K562 (cell line): ENCODE results near the gene ART1. TPM values are rescaled to one million over a fixed set of nuclear protein-coding genes. Genes with fewer than 3 reads are reported as not detected.

Experiments
- ATAC-seq: fragments of 200-7000 bp; cut with Tn5 transposase; 3 replicates; pipeline ENCODE4 v1.9.1; 2020; ENCODE audit warnings: moderate library complexity
- BruUV-seq: library from RNA; stranded (reverse); fragments of 400-500 nt; replicated peaks from 2 replicates; lab custom pipeline; 2021; lab: Mats Ljungman, UMichigan
- CTCF ChIA-PET: fragments of 300-600 bp; formaldehyde crosslinking; extraction: SDS; loops from one replicate; lab custom pipeline; 2021; ENCODE audit warnings: low intra/inter-chr PET ratio; lab: Yijun Ruan, JAX
- POLR2A ChIA-PET: fragments of 300-600, 350-650 bp; sonication (Branson Sonifier 250); formaldehyde crosslinking; extraction: SDS; loops from one replicate; lab custom pipeline; 2021; ENCODE audit warnings: antibody characterized with exemption, inconsistent platforms; lab: Yijun Ruan, JAX
- DNase-seq, 4 experiments: peaks; one replicate each; pipeline versions ENCODE4 v3.0.0 to v3.0.0-alpha.2; 2011 to 2018; ENCODE audit warnings: low spot score in 3 of 4, mixed read lengths in 3 of 4; ENCODE audit errors: extremely low read depth in 1 of 4
- FAIRE-seq: peaks from 2 replicates; lab custom pipeline; 2011; peaks lifted over from hg19 to GRCh38; lab: Jason Lieb, UNC
- H2AFZ ChIP-seq: 2 replicates; pipeline ENCODE4 v1.6.0; 2011; ENCODE audit warnings: low read depth, low read length, control low read depth, inconsistent platforms
- H3K27ac ChIP-seq: fragments of 200-600 bp; 3 replicates; pipeline ENCODE4 v1.8.0; 2011; ENCODE audit warnings: low read depth, mild to moderate bottlenecking, control low read depth, inconsistent platforms, low read length, moderate library complexity, mixed read lengths; ENCODE audit errors: extremely low read depth
- H3K27me3 ChIP-seq, 2 experiments: fragments of 300-600 bp in 1 of 2; 2 replicates in 1 of 2; 3 replicates in 1 of 2; pipeline versions ENCODE4 v1.6.0 to v1.8.0; 2011; ENCODE audit warnings: inconsistent platforms in 2 of 2, low read length in 2 of 2, mild to moderate bottlenecking in 1 of 2, mixed read lengths in 1 of 2, moderate library complexity in 1 of 2; ENCODE audit not compliant: control insufficient read depth in 2 of 2, insufficient read depth in 2 of 2
- H3K36me3 ChIP-seq: fragments of 300-600 bp; 3 replicates; pipeline ENCODE4 v1.8.0; 2011; ENCODE audit warnings: mild to moderate bottlenecking, low read length, inconsistent platforms; ENCODE audit not compliant: control insufficient read depth, insufficient read depth
- H3K4me1 ChIP-seq, 2 experiments: fragments of 200-600 bp in 1 of 2; replicated peaks in 1 of 2; 2 replicates in 1 of 2; 3 replicates in 1 of 2; pipeline versions ENCODE4 v1.5.1 to v1.8.0; 2011; ENCODE audit warnings: inconsistent platforms in 2 of 2, low read length in 2 of 2, mild to moderate bottlenecking in 1 of 2, mixed read lengths in 1 of 2, moderate library complexity in 1 of 2; ENCODE audit not compliant: control insufficient read depth in 2 of 2, insufficient read depth in 2 of 2
- H3K4me2 ChIP-seq: 2 replicates; pipeline ENCODE4 v1.6.1; 2011; ENCODE audit warnings: low read length, control low read depth, inconsistent platforms, mixed read lengths; ENCODE audit not compliant: insufficient read depth
- H3K4me3 ChIP-seq: fragments of 200-600 bp; sonication (generic), shearing (Covaris generic); 2 replicates; pipeline ENCODE4 v1.5.1; 2016; ENCODE audit warnings: control low read depth, inconsistent platforms
- H3K79me2 ChIP-seq: fragments of 200-600 bp; 3 replicates; pipeline ENCODE4 v1.8.0; 2011; ENCODE audit warnings: low read length, inconsistent platforms; ENCODE audit not compliant: control insufficient read depth, insufficient read depth
- H3K9ac ChIP-seq, 2 experiments: 2 replicates each; pipeline versions ENCODE4 v1.6.0 to v1.6.1; 2011; ENCODE audit warnings: low read depth in 2 of 2, low read length in 2 of 2, control low read depth in 1 of 2, inconsistent platforms in 1 of 2, mild to moderate bottlenecking in 1 of 2, mixed read lengths in 1 of 2; ENCODE audit not compliant: insufficient read depth in 1 of 2
- H3K9me1 ChIP-seq: one replicate; pipeline ENCODE4 v1.6.0; 2011; ENCODE audit warnings: inconsistent platforms, mild to moderate bottlenecking, low read length, moderate library complexity; ENCODE audit not compliant: control insufficient read depth, insufficient read depth
- H3K9me3 ChIP-seq: replicated peaks from 2 replicates; pipeline ENCODE4 v1.5.1; 2011; ENCODE audit warnings: low read depth, low read length, inconsistent platforms; ENCODE audit not compliant: control insufficient read depth, insufficient read depth
- H4K20me1 ChIP-seq: replicated peaks from 2 replicates; pipeline ENCODE4 v1.6.1; 2011; ENCODE audit warnings: low read length, inconsistent platforms, mixed read lengths; ENCODE audit not compliant: control insufficient read depth, insufficient read depth
- CCNT2 ChIP-seq: IDR thresholded peaks from 2 replicates; pipeline ENCODE4 v1.6.1; 2011; ENCODE audit warnings: borderline replicate concordance, low read depth, mild to moderate bottlenecking, moderate library complexity, mixed read lengths, low read length; ENCODE audit not compliant: insufficient read length; ENCODE audit errors: extremely low read depth
- CEBPB ChIP-seq: fragments of 450-650 bp; IDR thresholded peaks from 2 replicates; pipeline ENCODE4 v1.6.1; 2016; ENCODE audit warnings: missing genetic modification characterization, missing compliant biosample characterization
- GTF2A2 ChIP-seq: IDR thresholded peaks from 2 replicates; pipeline ENCODE4 v1.6.1; 2016; ENCODE audit warnings: mild to moderate bottlenecking, missing genetic modification characterization, missing compliant biosample characterization
- KAT8 ChIP-seq: fragments of 450-650 bp; IDR thresholded peaks from 2 replicates; pipeline ENCODE4 v1.6.1; 2016; ENCODE audit warnings: low read depth, mild to moderate bottlenecking
- MTF1 ChIP-seq: fragments of 250-450 bp; sonication (Bioruptor Pico); IDR thresholded peaks from 2 replicates; pipeline ENCODE4 v1.9.0; 2021; ENCODE audit warnings: moderate library complexity, mild to moderate bottlenecking, inconsistent platforms, borderline replicate concordance
- NBN ChIP-seq: fragments of 450-650 bp; IDR thresholded peaks from 2 replicates; pipeline ENCODE4 v1.6.1; 2016; ENCODE audit warnings: low read depth, mild to moderate bottlenecking
- PHF21A ChIP-seq: fragments of 450-650 bp; IDR thresholded peaks from 2 replicates; pipeline ENCODE4 v1.6.1; 2017; ENCODE audit warnings: low read depth, borderline replicate concordance
- RFX1 ChIP-seq: fragments of 450-650 bp; IDR thresholded peaks from 2 replicates; pipeline ENCODE4 v1.6.1; 2016; ENCODE audit warnings: mild to moderate bottlenecking, moderate library complexity
- SAFB2 ChIP-seq: fragments of 200-400 bp; formaldehyde crosslinking; IDR thresholded peaks from 2 replicates; pipeline ENCODE4 v1.6.1; 2018; ENCODE audit warnings: borderline replicate concordance, low read length, low read depth, moderate library complexity; ENCODE audit not compliant: severe bottlenecking
- SMARCB1 ChIP-seq: IDR thresholded peaks from 2 replicates; pipeline ENCODE4 v1.6.1; 2011; ENCODE audit warnings: improper control_type of control experiment, low read depth; ENCODE audit not compliant: insufficient read length
- TCFL5 ChIP-seq: fragments of 250-450 bp; sonication (Bioruptor Pico); conservative IDR thresholded peaks from 2 replicates; pipeline ENCODE4 v1.6.1; 2021; ENCODE audit warnings: mild to moderate bottlenecking, moderate library complexity, matching md5 sums
- WGBS: fragments of 100-300 bp; shearing (Covaris generic); methylation state at CpG from one replicate; pipeline ENCODE4 v1.1.6; 2016; ENCODE audit warnings: low coverage, mixed read lengths; ENCODE audit not compliant: insufficient coverage; ENCODE audit errors: missing lambda C conversion rate; 5-methylcytosine and 5-hydroxymethylcytosine counted together
- in situ Hi-C: fragments of 300-500 bp; cut with MboI; formaldehyde crosslinking; loops from 4 replicates; pipeline ENCODE4 v1.15.0; 2018; ENCODE audit warnings: inconsistent platforms, mixed read lengths
- intact Hi-C: fragments of 100-400 bp; cut with micrococcal nuclease; formaldehyde crosslinking; loops from 2 replicates; pipeline ENCODE4 v1.14.2; 2022
- polyA plus RNA-seq, 8 experiments: library from polyadenylated mRNA; depleted of rRNA in 4 of 8; stranded (reverse) in 5 of 8; unstranded in 3 of 8; fragments of >200 nt; fragmentation: Nextera tagmentation in 2 of 8; fragmentation: Illumina TruSeq in 1 of 8; extraction: Ambion mirVana in 2 of 8; extraction: Trizol in 1 of 8; gene quantifications; 2 replicates each; pipeline versions ENCODE4 v1.2.1 to v1.2.3, GENCODE V29; 2011 to 2014; ENCODE audit warnings: inconsistent platforms in 1 of 8, missing spikeins in 1 of 8
- total RNA-seq, 7 experiments: library from RNA; depleted of rRNA in 6 of 7; stranded (reverse); fragments of >200 nt in 6 of 7; fragmentation: Illumina TruSeq in 2 of 7; extraction: Trizol in 2 of 7; gene quantifications; 2 replicates each; pipeline versions ENCODE4 v1.2.1 to v1.2.3, GENCODE V29; 2011 to 2021; ENCODE audit warnings: low replicate concordance in 1 of 7
- TF ChIP-seq, protein P1 (sequence below): fragments of 200-400 bp; formaldehyde crosslinking; IDR thresholded peaks from 2 replicates; pipeline ENCODE4 v1.6.1; 2017; ENCODE audit warnings: mild to moderate bottlenecking, low read depth, low read length, moderate library complexity

ART1 gene
- total and polyA plus RNA-seq, 9 of the 15 experiments (the other 6 are each of a cell fraction or from before 2014, with no cell fraction given): not detected

DNA sequence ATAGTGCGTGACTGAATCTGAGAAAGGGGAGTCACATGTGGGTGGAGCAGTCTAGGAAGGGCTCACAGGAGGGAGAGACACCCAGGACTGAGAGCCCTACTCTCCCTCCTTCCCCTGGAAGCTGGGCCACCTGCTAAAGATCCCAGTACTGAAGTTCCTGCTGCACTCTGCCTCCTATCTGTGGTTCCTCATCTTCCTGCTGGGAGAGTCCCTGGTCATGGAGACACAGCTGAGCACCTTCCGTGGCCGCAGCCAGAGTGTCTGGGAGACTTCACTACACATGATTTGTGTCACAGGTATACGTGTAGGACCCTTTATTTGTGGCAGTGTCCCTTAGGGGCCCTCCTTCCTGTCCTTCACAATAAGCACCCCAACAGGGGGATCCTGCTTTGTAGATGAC lies 22.4 kb upstream of the ART1 start:
- CTCF ChIA-PET: no interaction called here
- H3K27ac ChIP-seq: no peak overlapping the region
- DNase-seq (no peak), ATAC-seq (no peak), FAIRE-seq (no peak)
- no peaks in the 10 kb centered on the region for H4K20me1 ChIP-seq
- no peaks in the 10 kb centered on the region for H3K36me3 ChIP-seq
- peaks cover 0 to 5% of the 10 kb centered on the region in 2 experiments; a peak in 2 of 5 replicates for H3K4me1 ChIP-seq
- H3K9me3 ChIP-seq: no peaks in the 10 kb centered on the region
- POLR2A ChIA-PET: interaction anchor here (0.6 kb wide), 1 partner anchor 24 kb away, joined by 4 read pairs; no protein-coding TSS in a partner anchor
- WGBS: 6% methylated on average over 4 of the region's 4 CpGs
- intact Hi-C loops: no loop called here
- H3K4me2 ChIP-seq: no peak overlapping the region
- in situ Hi-C loops: no loop called here
- TF ChIP-seq KAT8 (no peak), NBN (no peak), GTF2A2 (tag) (no peak), MTF1 (CRISPR knock-in tag) (no peak), CEBPB (no peak), RFX1 (no peak), SMARCB1 (no peak), TCFL5 (no peak), PHF21A (no peak), SAFB2 (no peak), CCNT2 (no peak)
- TF ChIP-seq, protein P1, sequence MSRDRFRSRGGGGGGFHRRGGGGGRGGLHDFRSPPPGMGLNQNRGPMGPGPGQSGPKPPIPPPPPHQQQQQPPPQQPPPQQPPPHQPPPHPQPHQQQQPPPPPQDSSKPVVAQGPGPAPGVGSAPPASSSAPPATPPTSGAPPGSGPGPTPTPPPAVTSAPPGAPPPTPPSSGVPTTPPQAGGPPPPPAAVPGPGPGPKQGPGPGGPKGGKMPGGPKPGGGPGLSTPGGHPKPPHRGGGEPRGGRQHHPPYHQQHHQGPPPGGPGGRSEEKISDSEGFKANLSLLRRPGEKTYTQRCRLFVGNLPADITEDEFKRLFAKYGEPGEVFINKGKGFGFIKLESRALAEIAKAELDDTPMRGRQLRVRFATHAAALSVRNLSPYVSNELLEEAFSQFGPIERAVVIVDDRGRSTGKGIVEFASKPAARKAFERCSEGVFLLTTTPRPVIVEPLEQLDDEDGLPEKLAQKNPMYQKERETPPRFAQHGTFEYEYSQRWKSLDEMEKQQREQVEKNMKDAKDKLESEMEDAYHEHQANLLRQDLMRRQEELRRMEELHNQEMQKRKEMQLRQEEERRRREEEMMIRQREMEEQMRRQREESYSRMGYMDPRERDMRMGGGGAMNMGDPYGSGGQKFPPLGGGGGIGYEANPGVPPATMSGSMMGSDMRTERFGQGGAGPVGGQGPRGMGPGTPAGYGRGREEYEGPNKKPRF: no peak
- TF ChIP-seq, all 486 proteins: peak for 0
- Histone ChIP-seq H3K9me1 (no peaks in the 10 kb centered on the region), H3K4me3 (no peak overlapping the region), H3K9ac (no peak overlapping the region; a peak in 1 of 4 replicates), H3K79me2 (no peaks in the 10 kb centered on the region), H3K27me3 (peaks cover 0 to 5% of the 10 kb centered on the region in 2 experiments; a peak in 1 of 5 replicates), H2AFZ (no peak overlapping the region)
- no TSS peak for BruUV-seq
